Measurements from ENCODE around the gene DOCK8. TPM values are rescaled to one million over a fixed set of nuclear protein-coding genes. Genes with fewer than 3 reads are reported as not detected.
A peak's percentile ranks its signal among the peaks of the same experiment; 100 is the strongest.

Gene DOCK8
- total and polyA plus RNA-seq, 10 of the 15 experiments (the other 5 are each of a cell fraction or from before 2014, with no cell fraction given), result 35.4 to 100 (median 44.7) TPM

DNA sequence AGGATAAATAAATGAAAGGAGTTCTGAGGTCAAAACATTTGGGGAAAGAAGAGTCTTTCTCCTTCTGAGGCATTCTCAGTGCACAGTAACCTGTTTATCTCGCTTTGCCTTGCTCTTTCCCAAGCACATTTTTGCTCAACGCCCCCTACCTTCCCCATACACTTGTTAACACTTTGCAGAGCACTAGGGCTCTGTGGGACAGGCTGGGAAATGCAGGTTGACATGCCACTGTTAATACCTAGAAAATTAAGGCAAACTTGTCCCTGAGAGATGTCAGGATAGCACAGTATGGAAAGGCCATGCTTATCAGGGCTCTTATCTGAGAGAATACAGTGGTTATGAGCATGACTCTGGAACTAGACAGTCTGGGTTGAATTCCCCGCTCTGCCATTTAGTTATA, 152.0 kb downstream of the DOCK8 start:
- Histone ChIP-seq H3K79me2 (ENCODE audit: control insufficient read depth, insufficient read depth, low read length) (no peaks in the 10 kb centered on the region), H3K36me3 (ENCODE audit: control insufficient read depth in 2 of 2, insufficient read depth in 2 of 2, low read length in 1 of 2) (peaks cover 9 to 35% of the 10 kb centered on the region in 2 experiments), H3K27ac (ENCODE audit: control insufficient read depth, insufficient read depth) (no peak overlapping the region), H2AFZ (ENCODE audit: control insufficient read depth, low read depth, low read length) (no peak overlapping the region), H3K4me1 (ENCODE audit: control insufficient read depth, insufficient read depth, low read length) (no peaks in the 10 kb centered on the region), H3K9me3 (replicated peaks; ENCODE audit: control insufficient read depth, insufficient read depth, low read length) (no peaks in the 10 kb centered on the region), H3K4me3 (no peak overlapping the region), H4K20me1 (ENCODE audit: control insufficient read depth, insufficient read depth) (no peaks in the 10 kb centered on the region), H3K27me3 (replicated peaks in 1 of 2; ENCODE audit: control insufficient read depth in 2 of 2, insufficient read depth in 2 of 2, low read length in 1 of 2) (no peaks in the 10 kb centered on the region), H3K4me2 (ENCODE audit: control insufficient read depth, insufficient read depth) (no peak overlapping the region), H3K9ac (ENCODE audit: control insufficient read depth, insufficient read depth, low read length) (no peak overlapping the region)
- TF ChIP-seq NFYB (IDR thresholded peaks at IDR 0.05; ENCODE audit: insufficient read depth, low read depth, low read length) (no peak), MXI1 (IDR thresholded peaks at IDR 0.05; ENCODE audit: low read depth, low read length) (no peak), GABPA (IDR thresholded peaks at IDR 0.05; ENCODE audit: low read depth) (no peak), CBX3 (IDR thresholded peaks at IDR 0.05; ENCODE audit: borderline replicate concordance, low read depth) (no peak), RELA (IDR thresholded peaks at IDR 0.05; ENCODE audit: borderline replicate concordance, partially characterized antibody) (no peak), SIN3A (IDR thresholded peaks at IDR 0.05; ENCODE audit: low read depth, low read length) (no peak), SMC3 (IDR thresholded peaks at IDR 0.05; ENCODE audit: borderline replicate concordance, low read length) (no peak), WRNIP1 (IDR thresholded peaks at IDR 0.05; ENCODE audit: borderline replicate concordance, low read depth, low read length) (no peak), EZH2 (IDR thresholded peaks at IDR 0.05; ENCODE audit: borderline replicate concordance, control insufficient read depth, low read depth, low read length) (no peak), RAD21 (IDR thresholded peaks at IDR 0.05; ENCODE audit: insufficient read depth, low read depth, low read length) (no peak), HCFC1 (IDR thresholded peaks at IDR 0.05; ENCODE audit: low read length) (no peak), TCF12 (IDR thresholded peaks at IDR 0.05; ENCODE audit: low read depth, low read length) (no peak)
- ATAC-seq (no peak), FAIRE-seq (peak; percentile 54), DNase-seq (ENCODE audit: low read depth, low spot score) (no peak)
- WGBS (ENCODE audit: insufficient coverage, insufficient replicate concordance, low lambda C conversion rate, missing lambda C conversion rate), result 96% methylated on average over 3 of the region's 3 CpGs
- no TSS peak for BruUV-seq (replicated peaks)
- ChIA-PET RAD21 (ENCODE audit: unreplicated experiment) (no interaction called here), CTCF (no interaction called here), SMC1A (ENCODE audit: uncharacterized antibody, unreplicated experiment) (no interaction called here), POLR2A (no interaction called here)
- in situ Hi-C loops (cut with MboI) (no loop called here), intact Hi-C loops (cut with micrococcal nuclease; ENCODE audit: unreplicated experiment) (no loop called here)

Measured in GM12878 (cell line).